ENCODE measurements around the gene IKZF1. TPM values are rescaled to one million over a fixed set of nuclear protein-coding genes. Genes with fewer than 3 reads are reported as not detected.

The IKZF1 gene
- total and polyA plus RNA-seq, 9 of the 15 experiments (the other 6 are each of a cell fraction or from before 2014, with no cell fraction given): 12.6 to 85.3 (median 44.7) TPM

GRCh38 chr7:50359995-50360925 lies 55.7 kb downstream of the IKZF1 start (continued):
- TF ChIP-seq PHF21A (IDR thresholded peaks at IDR 0.05; ENCODE audit: borderline replicate concordance, low read depth): no peak
- TF ChIP-seq E2F6 (IDR thresholded peaks at IDR 0.05; ENCODE audit: borderline replicate concordance in 1 of 2, extremely low read depth in 1 of 2, insufficient read depth in 1 of 2, insufficient read length in 1 of 2, low read depth in 1 of 2, low read length in 1 of 2, poor library complexity in 1 of 2, severe bottlenecking in 1 of 2): peak; percentile 13 to 60
- no peak for TF ChIP-seq EZH2 (IDR thresholded peaks at IDR 0.05; ENCODE audit: borderline replicate concordance, low read depth, low read length)
- TF ChIP-seq SAFB2 (IDR thresholded peaks at IDR 0.05; ENCODE audit: borderline replicate concordance, low read depth, low read length, severe bottlenecking): no peak
- TF ChIP-seq CBX3 (IDR thresholded peaks at IDR 0.05; ENCODE audit: borderline replicate concordance in 1 of 2, low read length in 2 of 2): no peak
- TF ChIP-seq ZNF766 (CRISPR knock-in tag; conservative IDR thresholded peaks at IDR 0.05): no peak; the same call in 1 of the 2 replicates
- no peak for TF ChIP-seq KLF1 (tag; IDR thresholded peaks at IDR 0.05)
- no peak for TF ChIP-seq COPS2 (conservative IDR thresholded peaks at IDR 0.05)
- TF ChIP-seq WHSC1 (IDR thresholded peaks at IDR 0.05; ENCODE audit: low read length): peak; percentile 95
- TF ChIP-seq NFYB (IDR thresholded peaks at IDR 0.05; ENCODE audit: extremely low read depth, insufficient read length): no peak
- TF ChIP-seq ETV1 (tag; conservative IDR thresholded peaks at IDR 0.05; ENCODE audit: low read depth): no peak; the same call in 1 of the 2 replicates
- no peak for TF ChIP-seq NCOA6 (IDR thresholded peaks at IDR 0.05)
- no peak for TF ChIP-seq XRCC3 (IDR thresholded peaks at IDR 0.05)
- no peak for TF ChIP-seq KAT7 (CRISPR knock-in tag; IDR thresholded peaks at IDR 0.05; ENCODE audit: borderline replicate concordance)
- no peak for TF ChIP-seq CTCF (IDR thresholded peaks at IDR 0.05 in 2 of 3, conservative IDR thresholded peaks at IDR 0.05 in 1 of 3; ENCODE audit: insufficient read depth in 2 of 3, low read depth in 1 of 3, low read length in 3 of 3)
- no peak for TF ChIP-seq ZBTB5 (IDR thresholded peaks at IDR 0.05)
- no peak; the same call in 1 of the 2 replicates for TF ChIP-seq ZBTB12 (CRISPR knock-in tag; IDR thresholded peaks at IDR 0.05)
- TF ChIP-seq HDAC6 (IDR thresholded peaks at IDR 0.05; ENCODE audit: low read depth, low read length): no peak
